PFSK-1 (cell line): ENCODE data around the gene GABBR2.

ENCODE experiments used
- FOXP2 ChIP-seq: optimal IDR thresholded peaks from 2 replicates; pipeline ENCODE3; 2011; ENCODE audit warnings: borderline replicate concordance, control low read depth, inconsistent platforms; ENCODE audit not compliant: insufficient read depth; ENCODE audit errors: extremely low read length, extremely low read depth
- POLR2AphosphoS5 ChIP-seq: IDR thresholded peaks from 2 replicates; pipeline ENCODE4 v1.6.1; 2012; ENCODE audit warnings: low read depth, mild to moderate bottlenecking, control low read depth, low read length, moderate library complexity
- REST ChIP-seq, 2 experiments: IDR thresholded peaks; 2 replicates each; pipeline versions ENCODE4 v1.6.1 to v1.8.0; 2011 to 2012; ENCODE audit warnings: low read depth in 2 of 2, low read length in 2 of 2, control low read depth in 1 of 2, inconsistent platforms in 1 of 2, mild to moderate bottlenecking in 1 of 2, moderate library complexity in 1 of 2; ENCODE audit not compliant: insufficient read depth in 1 of 2
- SIN3A ChIP-seq: IDR thresholded peaks from 2 replicates; pipeline ENCODE4 v1.6.1; 2012; ENCODE audit warnings: mild to moderate bottlenecking, low read length, moderate library complexity, borderline replicate concordance; ENCODE audit not compliant: insufficient read depth
- TAF1 ChIP-seq: IDR thresholded peaks from 2 replicates; pipeline ENCODE4 v1.6.1; 2012; ENCODE audit warnings: low read length, control low read depth, borderline replicate concordance; ENCODE audit not compliant: insufficient read depth

GABBR2 gene

GRCh38 chr9:98438666-98439065, 270.1 kb downstream of the GABBR2 start:
- TF ChIP-seq FOXP2 (no peak), POLR2AphosphoS5 (no peak), REST (IDR thresholded peaks at IDR 0.05; ENCODE audit: insufficient read depth in 1 of 2, low read depth in 2 of 2, low read length in 2 of 2) (no peak), TAF1 (no peak), SIN3A (no peak)

- TF ChIP-seq FOXP2 (no peak), SIN3A (no peak), TAF1 (no peak), POLR2AphosphoS5 (no peak), REST (IDR thresholded peaks at IDR 0.05; ENCODE audit: insufficient read depth in 1 of 2, low read depth in 2 of 2, low read length in 2 of 2) (no peak)
Observed at GRCh38 chr9:98437458-98438034, 271.2 kb downstream of the GABBR2 start.

GRCh38 chr9:98432960-98433359, 275.8 kb downstream of the GABBR2 start:
- TF ChIP-seq TAF1, result no peak
- no peak for TF ChIP-seq SIN3A
- TF ChIP-seq REST (IDR thresholded peaks at IDR 0.05; ENCODE audit: insufficient read depth in 1 of 2, low read depth in 2 of 2, low read length in 2 of 2), result no peak
- no peak for TF ChIP-seq POLR2AphosphoS5
- TF ChIP-seq FOXP2, result no peak

- TF ChIP-seq TAF1 (no peak), FOXP2 (no peak), POLR2AphosphoS5 (no peak), SIN3A (no peak), REST (IDR thresholded peaks at IDR 0.05; ENCODE audit: insufficient read depth in 1 of 2, low read depth in 2 of 2, low read length in 2 of 2) (no peak)
Observed at GRCh38 chr9:98432134-98432533, 276.6 kb downstream of the GABBR2 start.

- no peak for TF ChIP-seq TAF1
- TF ChIP-seq SIN3A, result no peak
- TF ChIP-seq POLR2AphosphoS5, result no peak
- TF ChIP-seq FOXP2, result no peak
- no peak for TF ChIP-seq REST (IDR thresholded peaks at IDR 0.05; ENCODE audit: insufficient read depth in 1 of 2, low read depth in 2 of 2, low read length in 2 of 2)
Observed at GRCh38 chr9:98430535-98431292, 278.0 kb downstream of the GABBR2 start.
